AG09309 (cell line): Measurements from ENCODE around the gene SSBP4.
"Not testable (repeated sequence)": the region's sequence is repeated elsewhere in the genome, so short reads cannot be mapped to it uniquely, and the experiment has no call there.

Experiments used
- DNase-seq: peaks from one replicate; pipeline ENCODE4 v3.0.0-alpha.2; 2010; ENCODE audit warnings: low read depth
- H3K4me3 ChIP-seq: 2 replicates; pipeline ENCODE4 v1.5.1; 2011; ENCODE audit warnings: mild to moderate bottlenecking, low read depth, low read length, moderate library complexity; ENCODE audit not compliant: control insufficient read depth
- CTCF ChIP-seq: IDR thresholded peaks from 2 replicates; pipeline ENCODE4 v1.5.1; 2011; ENCODE audit warnings: mild to moderate bottlenecking, low read depth, low read length, inconsistent platforms; ENCODE audit not compliant: insufficient read depth, control insufficient read depth; ENCODE audit errors: missing control alignments

SSBP4 gene

GRCh38 chr19:18419195-18419698 lies at the start of gene SSBP4:
TSS of gene SSBP4 (plus strand) at chr19:18419398. CDS start at chr19:18419649, 251 bp downstream.
- no peak for DNase-seq
- TF ChIP-seq CTCF = peak; percentile 2
- H3K4me3 ChIP-seq = peak within 1 kb of the TSS; percentile 76

DNA sequence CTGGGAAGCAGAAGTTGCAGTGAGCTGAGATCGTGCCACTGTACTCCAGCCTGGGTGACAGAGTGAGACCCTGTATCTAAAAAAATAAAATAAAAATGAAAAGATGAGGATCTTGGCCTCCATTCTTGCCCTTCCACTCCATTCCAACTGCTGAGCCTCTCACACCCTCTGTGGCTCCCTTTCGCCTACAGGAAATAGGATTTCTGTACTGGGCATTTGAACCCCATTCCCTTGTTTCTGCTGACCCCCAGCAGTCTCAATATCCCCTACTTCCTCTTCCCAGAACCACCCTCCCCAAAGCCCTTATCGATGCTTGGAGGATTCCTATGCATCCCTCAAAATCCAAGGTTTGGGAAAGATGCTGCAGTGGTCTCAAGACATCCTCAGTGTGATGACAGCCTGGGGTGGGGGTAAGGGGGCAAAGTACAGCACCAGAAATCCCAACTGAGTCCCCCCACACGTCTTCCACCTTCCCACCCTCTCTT lies 45.7 kb upstream of the SSBP4 start:
- no peak overlapping the region for H3K4me3 ChIP-seq
- no peak for TF ChIP-seq CTCF
- no peak for DNase-seq

GRCh38 chr19:18373892-18374629 lies 45.1 kb upstream of the SSBP4 start:
- DNase-seq = peak; percentile 90
- TF ChIP-seq CTCF = no peak
- H3K4me3 ChIP-seq = no peak overlapping the region

- H3K4me3 ChIP-seq = no peak overlapping the region
- TF ChIP-seq CTCF = no peak
- DNase-seq = no peak
Observed at GRCh38 chr19:18377026-18377425, 42.2 kb upstream of the SSBP4 start.

GRCh38 chr19:18379803-18380747 lies 39.1 kb upstream of the SSBP4 start:
- H3K4me3 ChIP-seq = no peak overlapping the region
- TF ChIP-seq CTCF = no peak
- no peak for DNase-seq

DNA sequence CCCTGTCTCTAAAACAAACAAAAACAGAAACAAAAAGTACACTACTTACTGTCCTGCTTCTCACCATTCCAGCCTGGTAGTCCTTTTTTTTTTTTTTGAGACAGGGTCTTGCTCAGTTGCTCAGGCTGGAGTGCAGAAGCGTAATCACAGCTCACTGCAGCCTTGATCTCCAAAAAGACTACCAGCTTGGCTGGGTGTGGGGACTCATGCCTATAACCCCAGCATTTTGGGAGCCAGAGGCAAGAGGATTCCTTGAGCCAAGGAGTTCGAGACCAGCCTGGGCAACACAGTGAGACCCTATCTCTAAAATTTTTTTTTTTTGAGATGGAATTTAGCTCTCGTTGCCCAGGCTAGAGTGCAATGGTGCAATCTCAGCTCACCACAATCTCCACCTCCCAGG lies 38.4 kb upstream of the SSBP4 start:
- no peak overlapping the region for H3K4me3 ChIP-seq
- no peak for DNase-seq
- no peak for TF ChIP-seq CTCF

GRCh38 chr19:18383622-18384021 lies 35.6 kb upstream of the SSBP4 start:
- not testable (repeated sequence) for DNase-seq, H3K4me3 ChIP-seq
